Activated naive CD8-positive, alpha-beta T cell treated with anti-CD3 and anti-CD28 coated beads, Interleukin-2, amount 50 U/mL, for 24 hours (primary cell): Measurements from ENCODE around the gene SIGLEC6.
A peak's percentile ranks its signal among the peaks of the same experiment; 100 is the strongest.
"Not testable (repeated sequence)": the region's sequence is repeated elsewhere in the genome, so short reads cannot be mapped to it uniquely, and the experiment has no call there.

Experiments used
- ATAC-seq: fragments of 150-1000 bp; cut with Tn5 transposase; one replicate; pipeline ENCODE4 v1.10.0; 2021
- DNase-seq: peaks from one replicate; pipeline ENCODE4 v3.0.0; 2021
- H3K27ac Mint-ChIP-seq: one replicate; pipeline ENCODE4 v1.8.0; 2021; ENCODE audit warnings: mild to moderate bottlenecking, mixed read lengths
- H3K27me3 Mint-ChIP-seq: one replicate; pipeline ENCODE4 v1.8.0; 2021; ENCODE audit warnings: mixed read lengths
- H3K36me3 Mint-ChIP-seq: one replicate; pipeline ENCODE4 v1.8.0; 2021; ENCODE audit warnings: low read depth, mixed read lengths
- H3K4me1 Mint-ChIP-seq: one replicate; pipeline ENCODE4 v1.8.0; 2021; ENCODE audit warnings: mixed read lengths
- H3K4me3 Mint-ChIP-seq: one replicate; pipeline ENCODE4 v1.8.0; 2021; ENCODE audit warnings: mild to moderate bottlenecking, moderate library complexity, mixed read lengths
- H3K9me3 Mint-ChIP-seq: one replicate; pipeline ENCODE4 v1.8.0; 2021; ENCODE audit warnings: mixed read lengths

SIGLEC6 gene

DNA sequence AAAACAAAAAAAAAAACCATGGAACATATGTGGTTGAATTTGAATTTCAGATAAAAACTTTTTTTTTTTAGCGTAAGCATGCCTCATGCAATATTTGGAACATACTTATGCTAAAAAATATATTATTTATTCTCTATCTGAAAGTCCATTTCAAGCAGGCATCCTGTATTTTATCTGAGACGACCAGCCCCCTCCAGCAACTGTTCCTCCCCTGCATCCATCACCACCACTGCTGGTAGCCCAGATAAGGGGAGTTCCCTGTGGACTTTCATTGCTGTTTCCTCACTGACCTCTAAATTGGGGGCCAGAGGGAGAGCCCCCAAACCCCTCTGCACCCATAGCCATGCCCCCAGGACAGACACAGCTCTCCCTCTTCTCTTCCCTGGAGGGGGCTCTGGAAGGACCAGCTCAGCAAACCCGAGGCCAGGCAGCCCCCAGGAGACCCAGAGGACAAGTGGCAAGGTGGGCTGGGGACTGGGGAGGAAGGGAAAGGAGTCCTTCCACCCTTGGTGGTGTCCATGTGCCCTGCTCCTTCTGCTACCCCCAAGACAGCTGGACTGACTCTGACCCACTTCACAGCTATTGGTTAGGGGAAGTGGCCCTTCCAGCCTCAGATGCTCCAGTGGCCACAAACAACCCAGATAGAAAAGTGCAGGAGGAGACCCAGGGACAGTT is 23.3 kb downstream of the SIGLEC6 start:
- no peak for ATAC-seq

GRCh38 chr19:51507640-51508058 is 23.8 kb downstream of the SIGLEC6 start:
- H3K36me3 Mint-ChIP-seq = peaks cover 2% of the 10 kb centered on the region
- H3K4me1 Mint-ChIP-seq = peaks cover 23% of the 10 kb centered on the region
- no peak overlapping the region for H3K4me3 Mint-ChIP-seq
- DNase-seq (no peak), ATAC-seq (no peak)
- no peak overlapping the region for H3K27ac Mint-ChIP-seq
- peaks cover 13% of the 10 kb centered on the region for H3K9me3 Mint-ChIP-seq
- peaks cover 15% of the 10 kb centered on the region for H3K27me3 Mint-ChIP-seq

More for the DNA sequence above, 23.3 kb downstream of the SIGLEC6 start:
- no peak for DNase-seq
- peaks cover 19% of the 10 kb centered on the region for H3K27me3 Mint-ChIP-seq
- peaks cover 2% of the 10 kb centered on the region for H3K36me3 Mint-ChIP-seq
- H3K9me3 Mint-ChIP-seq = peaks cover 10% of the 10 kb centered on the region
- H3K27ac Mint-ChIP-seq = no peak overlapping the region
- H3K4me3 Mint-ChIP-seq = no peak overlapping the region
- peaks cover 23% of the 10 kb centered on the region for H3K4me1 Mint-ChIP-seq

DNA sequence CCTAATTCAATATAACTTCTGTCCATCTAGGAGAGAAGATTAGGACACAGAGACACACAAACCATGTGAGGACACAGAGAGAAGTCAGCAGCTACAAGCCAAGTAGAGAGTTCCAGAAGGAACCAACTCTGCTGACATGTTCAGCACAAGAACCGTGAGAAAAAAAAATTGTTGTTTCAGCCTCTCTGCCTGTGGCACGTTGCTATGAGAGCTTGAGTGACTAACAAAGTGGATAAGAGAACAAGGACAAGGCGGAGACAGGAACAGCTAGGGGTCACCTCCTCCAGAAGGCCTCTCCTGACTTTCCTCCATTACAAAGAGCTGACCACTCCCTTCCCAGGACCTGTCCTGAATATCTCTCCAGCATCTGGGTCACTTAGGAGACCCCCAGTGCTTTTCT is 24.3 kb downstream of the SIGLEC6 start:
- Mint-ChIP-seq H3K36me3 (peaks cover 2% of the 10 kb centered on the region), H3K4me3 (no peak overlapping the region), H3K4me1 (peaks cover 25% of the 10 kb centered on the region)

GRCh38 chr19:51505904-51506303 is 25.6 kb downstream of the SIGLEC6 start:
- no peak for DNase-seq
- H3K27ac Mint-ChIP-seq = no peak overlapping the region

More for the DNA sequence above, 24.3 kb downstream of the SIGLEC6 start:
- DNase-seq = no peak
- H3K9me3 Mint-ChIP-seq = peaks cover 13% of the 10 kb centered on the region
- H3K27ac Mint-ChIP-seq = no peak overlapping the region
- H3K27me3 Mint-ChIP-seq = peaks cover 13% of the 10 kb centered on the region
- ATAC-seq = no peak

DNA sequence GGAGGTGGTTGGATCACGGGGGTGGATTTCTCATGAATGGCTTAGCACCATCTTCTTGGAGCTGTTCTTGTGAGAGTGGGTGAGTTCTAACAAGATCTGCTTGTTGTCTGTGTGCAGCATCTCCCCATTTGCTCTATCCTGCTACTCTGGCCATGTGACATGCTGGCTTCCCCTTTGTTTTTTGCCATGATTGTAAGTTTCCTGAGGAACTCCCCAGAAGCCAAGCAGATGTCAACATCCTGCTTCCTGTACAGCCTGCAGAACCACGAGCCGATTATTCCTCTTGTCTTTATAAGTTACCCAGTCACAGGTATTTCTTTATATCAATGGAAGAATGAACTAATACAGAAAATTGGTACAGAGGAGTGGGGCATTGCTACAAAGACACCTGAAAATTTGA is 27.6 kb downstream of the SIGLEC6 start:
- Mint-ChIP-seq H3K9me3 (peaks cover 13% of the 10 kb centered on the region), H3K36me3 (peaks cover 2% of the 10 kb centered on the region), H3K27ac (no peak overlapping the region), H3K27me3 (peaks cover 2% of the 10 kb centered on the region), H3K4me1 (peaks cover 36% of the 10 kb centered on the region), H3K4me3 (no peak overlapping the region)
- no peak for DNase-seq
- no peak for ATAC-seq

More at GRCh38 chr19:51505904-51506303, 25.6 kb downstream of the SIGLEC6 start:
- Mint-ChIP-seq H3K27me3 (peaks cover 6% of the 10 kb centered on the region), H3K36me3 (peaks cover 2% of the 10 kb centered on the region), H3K4me3 (no peak overlapping the region), H3K9me3 (peaks cover 13% of the 10 kb centered on the region), H3K4me1 (peaks cover 32% of the 10 kb centered on the region)
- peak; percentile 60 for ATAC-seq

DNA sequence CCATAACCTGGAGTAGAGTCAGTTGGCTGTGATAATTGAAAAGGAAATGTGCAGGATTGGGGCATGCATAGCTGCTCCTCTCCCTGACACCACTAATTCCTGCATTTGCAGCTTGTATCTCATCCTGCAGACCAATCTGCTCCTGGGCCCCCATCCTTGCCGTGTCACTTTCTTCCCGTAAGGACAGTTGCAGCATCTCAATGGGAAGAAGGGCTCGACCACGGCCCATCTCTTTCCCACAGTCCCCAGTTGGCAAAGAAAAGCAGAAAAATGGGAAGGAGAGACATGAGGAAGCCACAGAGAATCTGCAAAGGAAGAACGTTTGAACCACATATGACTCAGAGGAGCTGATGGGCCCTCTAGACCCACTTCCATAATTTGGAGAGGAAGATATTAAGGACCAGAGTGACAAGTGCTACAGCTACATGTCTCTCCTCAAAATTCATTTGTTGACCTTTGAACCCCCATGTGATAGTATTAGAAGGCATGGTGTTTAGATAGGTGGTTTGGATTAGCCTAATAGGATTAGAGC is 28.1 kb downstream of the SIGLEC6 start:
- Mint-ChIP-seq H3K9me3 (peaks cover 13% of the 10 kb centered on the region), H3K4me1 (peaks cover 36% of the 10 kb centered on the region), H3K36me3 (peaks cover 2% of the 10 kb centered on the region), H3K4me3 (no peak overlapping the region), H3K27ac (no peak overlapping the region), H3K27me3 (peaks cover 5% of the 10 kb centered on the region)
- DNase-seq (no peak), ATAC-seq (no peak)

DNA sequence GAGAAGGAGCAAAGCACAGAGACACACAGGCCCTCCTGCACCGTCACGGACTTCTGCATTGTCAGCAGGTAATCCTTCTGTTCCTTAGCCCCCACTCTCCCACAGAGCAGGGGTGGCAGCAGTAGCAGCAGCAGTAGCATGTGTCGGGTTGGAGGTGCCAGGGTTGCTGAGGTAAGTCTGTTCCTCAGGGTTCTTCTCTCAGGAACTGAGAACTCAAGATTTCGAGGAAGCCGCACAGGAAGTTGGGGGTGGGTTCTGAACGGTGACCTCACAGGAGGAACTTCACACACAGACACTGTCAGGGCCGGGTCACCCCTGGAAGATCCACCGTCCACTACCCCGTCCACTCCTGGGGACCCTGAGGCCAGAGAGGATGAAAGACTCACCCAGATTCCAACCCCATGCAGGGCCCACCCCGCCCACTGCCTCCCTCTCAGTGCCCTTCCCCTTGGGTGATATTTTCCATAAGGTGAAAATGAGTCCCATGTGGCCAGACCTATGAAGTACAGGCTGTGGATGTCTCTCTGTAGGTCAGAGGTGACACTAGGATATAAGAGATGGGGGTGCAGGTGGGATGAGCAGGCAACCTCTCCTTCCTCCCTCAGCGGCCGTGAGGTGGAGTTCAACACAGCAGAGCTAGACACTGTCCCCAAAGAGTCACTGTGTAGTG is 29.7 kb downstream of the SIGLEC6 start, which contains the start of gene SIGLEC12:
SIGLEC12 (minus strand) TSS at position 207 of the 670 bp plus-strand sequence; CDS start at position 140, 67 bp downstream.
- peak within 1 kb of the TSS; percentile 76 for H3K4me3 Mint-ChIP-seq
- peaks cover 2% of the 10 kb centered on the region for H3K36me3 Mint-ChIP-seq
- peak; percentile 74 for ATAC-seq
- H3K4me1 Mint-ChIP-seq = peaks cover 34% of the 10 kb centered on the region
- peak; percentile 47 for DNase-seq
- H3K27ac Mint-ChIP-seq = peak within 1 kb of the TSS; percentile 74
- H3K27me3 Mint-ChIP-seq = peaks cover 3% of the 10 kb centered on the region
- peaks cover 13% of the 10 kb centered on the region for H3K9me3 Mint-ChIP-seq

DNA sequence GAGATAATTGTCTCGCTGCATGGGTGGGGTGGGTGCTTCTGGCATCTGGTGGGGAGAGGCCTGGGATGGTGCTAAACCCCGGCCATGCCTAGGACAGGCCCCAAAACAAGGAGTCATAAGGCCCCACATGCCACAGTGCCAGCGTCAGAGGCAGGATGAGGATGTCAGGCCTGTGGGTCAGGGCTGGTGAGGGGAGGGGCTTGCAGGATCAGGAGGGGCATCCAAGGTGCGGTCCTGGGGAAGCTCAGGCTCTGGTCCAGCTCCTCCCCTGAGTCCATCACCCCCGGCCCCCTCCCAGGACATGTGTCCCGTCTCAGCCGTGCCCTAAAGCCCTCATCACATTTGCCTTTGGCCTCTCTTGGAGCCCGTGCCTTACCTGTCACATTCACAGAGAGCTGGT is 30.5 kb downstream of the SIGLEC6 start:
- Mint-ChIP-seq H3K4me1 (peaks cover 32% of the 10 kb centered on the region), H3K9me3 (peaks cover 13% of the 10 kb centered on the region), H3K27ac (peak overlapping the region; percentile 74), H3K4me3 (peak overlapping the region; percentile 76)
- not testable (repeated sequence) for ATAC-seq, H3K36me3 Mint-ChIP-seq, H3K27me3 Mint-ChIP-seq, DNase-seq

DNA sequence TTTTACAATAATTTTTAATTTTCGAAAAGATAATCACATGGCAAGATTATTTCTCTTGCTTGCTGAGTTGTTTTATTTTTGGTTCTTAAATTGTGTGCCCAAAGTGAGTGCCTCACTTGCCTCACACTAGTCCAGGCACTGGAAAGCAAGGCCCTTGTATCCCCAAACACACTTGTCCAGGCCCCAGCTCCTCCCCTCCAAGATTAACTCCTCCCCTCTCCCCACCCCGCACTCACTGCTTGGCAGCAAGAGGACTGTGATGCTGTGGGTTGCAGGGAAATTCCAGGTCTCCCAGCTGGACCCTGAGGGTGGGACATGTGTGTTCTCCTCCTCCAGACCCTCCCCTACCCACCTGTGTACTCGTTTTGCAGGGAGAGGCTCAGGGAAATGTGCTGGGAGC is 33.8 kb downstream of the SIGLEC6 start:
- Mint-ChIP-seq H3K27me3 (peaks cover 19% of the 10 kb centered on the region), H3K27ac (no peak overlapping the region), H3K9me3 (peaks cover 14% of the 10 kb centered on the region), H3K36me3 (peaks cover 8% of the 10 kb centered on the region), H3K4me1 (peaks cover 40% of the 10 kb centered on the region), H3K4me3 (no peak overlapping the region)
- ATAC-seq (no peak), DNase-seq (no peak)

DNA sequence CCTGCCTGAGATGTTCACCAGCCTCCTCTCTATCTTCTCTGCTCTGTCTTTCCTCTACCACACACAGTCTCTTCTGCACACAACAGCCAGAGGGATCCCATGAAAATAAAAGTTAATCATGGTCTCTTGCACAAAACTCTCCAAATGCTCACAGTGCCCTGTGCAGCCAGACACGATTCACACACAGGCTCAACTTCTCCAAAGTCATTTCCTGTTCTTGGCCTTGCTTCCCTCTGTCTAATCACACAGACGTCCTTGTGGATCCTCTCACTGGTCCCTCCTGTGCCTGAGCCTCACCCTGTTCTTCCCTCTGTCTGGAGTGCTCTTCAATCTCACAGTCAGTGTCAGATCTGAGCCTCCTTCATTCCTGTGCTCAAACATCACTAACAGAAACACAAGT is 37.7 kb downstream of the SIGLEC6 start:
- no peak overlapping the region for H3K4me3 Mint-ChIP-seq
- peaks cover 22% of the 10 kb centered on the region for H3K27me3 Mint-ChIP-seq
- DNase-seq = no peak
- H3K4me1 Mint-ChIP-seq = peaks cover 36% of the 10 kb centered on the region
- ATAC-seq = no peak
- H3K27ac Mint-ChIP-seq = no peak overlapping the region
- H3K36me3 Mint-ChIP-seq = peaks cover 10% of the 10 kb centered on the region
- H3K9me3 Mint-ChIP-seq = peaks cover 17% of the 10 kb centered on the region

GRCh38 chr19:51491586-51491985 is 39.9 kb downstream of the SIGLEC6 start:
- H3K4me3 Mint-ChIP-seq = no peak overlapping the region
- DNase-seq (no peak), ATAC-seq (no peak)
- H3K4me1 Mint-ChIP-seq = peaks cover 47% of the 10 kb centered on the region
- H3K27ac Mint-ChIP-seq = no peak overlapping the region
- peaks cover 17% of the 10 kb centered on the region for H3K9me3 Mint-ChIP-seq
- H3K36me3 Mint-ChIP-seq = peaks cover 13% of the 10 kb centered on the region
- H3K27me3 Mint-ChIP-seq = peaks cover 19% of the 10 kb centered on the region

DNA sequence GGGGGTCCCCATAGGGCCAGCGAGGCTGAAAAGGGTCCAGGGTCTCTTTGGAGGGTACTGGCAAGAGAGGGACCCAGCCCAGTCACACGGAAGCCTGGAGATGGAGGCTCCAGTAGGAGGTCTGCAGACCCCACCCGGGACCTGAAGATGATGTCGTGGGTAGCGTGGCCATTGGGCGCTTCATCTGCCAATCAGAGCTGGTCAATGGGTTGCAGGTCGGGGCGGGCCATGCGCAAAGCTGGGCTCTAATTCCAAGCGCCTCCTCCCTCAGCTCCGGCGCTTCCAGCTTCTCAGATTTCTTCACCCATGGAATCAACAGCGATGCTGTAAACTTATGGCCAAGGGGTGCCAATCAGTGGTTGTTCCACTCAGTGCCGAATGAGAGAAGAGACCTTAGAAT is 40.8 kb downstream of the SIGLEC6 start:
- Mint-ChIP-seq H3K9me3 (peaks cover 22% of the 10 kb centered on the region), H3K4me1 (peaks cover 47% of the 10 kb centered on the region), H3K36me3 (peaks cover 15% of the 10 kb centered on the region), H3K27me3 (peaks cover 19% of the 10 kb centered on the region), H3K4me3 (no peak overlapping the region), H3K27ac (no peak overlapping the region)
- no peak for ATAC-seq
- no peak for DNase-seq

GRCh38 chr19:51489113-51489512 is 42.4 kb downstream of the SIGLEC6 start:
- peaks cover 44% of the 10 kb centered on the region for H3K4me1 Mint-ChIP-seq
- peak overlapping the region; percentile 92 for H3K27ac Mint-ChIP-seq
- DNase-seq (peak; percentile 44), ATAC-seq (peak; percentile 86)
- peak overlapping the region; percentile 27 for H3K4me3 Mint-ChIP-seq
- peaks cover 13% of the 10 kb centered on the region for H3K36me3 Mint-ChIP-seq
- H3K27me3 Mint-ChIP-seq = peaks cover 24% of the 10 kb centered on the region
- H3K9me3 Mint-ChIP-seq = peaks cover 19% of the 10 kb centered on the region

- H3K4me3 Mint-ChIP-seq = no peak overlapping the region
- H3K36me3 Mint-ChIP-seq = peaks cover 11% of the 10 kb centered on the region
- peaks cover 13% of the 10 kb centered on the region for H3K9me3 Mint-ChIP-seq
- H3K4me1 Mint-ChIP-seq = peaks cover 39% of the 10 kb centered on the region
- peak overlapping the region; percentile 50 for H3K27ac Mint-ChIP-seq
- ATAC-seq (no peak), DNase-seq (no peak)
- peaks cover 22% of the 10 kb centered on the region for H3K27me3 Mint-ChIP-seq
Measured at GRCh38 chr19:51488491-51488890, 43.0 kb downstream of the SIGLEC6 start.
